IgD-negative memory B cell (primary cell): Measurements from ENCODE around the gene C12orf42. TPM values are rescaled to one million over a fixed set of nuclear protein-coding genes. Genes with fewer than 3 reads are reported as not detected.

Experiments used
- H3K27ac Mint-ChIP-seq, 3 donors: one replicate each; pipeline ENCODE4 v1.8.0; 2020 to 2022; ENCODE audit warnings: mild to moderate bottlenecking in 3 of 3, mixed read lengths in 3 of 3, moderate library complexity in 1 of 3
- H3K27me3 Mint-ChIP-seq: one replicate; pipeline ENCODE4 v1.8.0; 2021; ENCODE audit warnings: mixed read lengths
- H3K36me3 Mint-ChIP-seq: one replicate; pipeline ENCODE4 v1.8.0; 2020; ENCODE audit warnings: mild to moderate bottlenecking, mixed read lengths
- H3K4me1 Mint-ChIP-seq, 3 donors: one replicate each; pipeline ENCODE4 v1.8.0; 2020 to 2022; ENCODE audit warnings: mixed read lengths in 3 of 3, mild to moderate bottlenecking in 1 of 3
- H3K4me3 Mint-ChIP-seq, 4 donors: one replicate each; pipeline ENCODE4 v1.8.0; 2020 to 2022; ENCODE audit warnings: mild to moderate bottlenecking in 4 of 4, mixed read lengths in 4 of 4, moderate library complexity in 3 of 4
- H3K9me3 Mint-ChIP-seq, 3 donors: one replicate each; pipeline ENCODE4 v1.8.0; 2020 to 2021; ENCODE audit warnings: mixed read lengths in 3 of 3, mild to moderate bottlenecking in 1 of 3
- polyA plus RNA-seq: library from polyadenylated mRNA; unstranded; fragments of 300-500 nt; fragmentation: Illumina TruSeq; gene quantifications from one replicate; pipeline ENCODE4 v1.2.3, GENCODE V29; 2021

The C12orf42 gene
- polyA plus RNA-seq, 1 donor from 2014 or later, result 25.4 TPM

DNA sequence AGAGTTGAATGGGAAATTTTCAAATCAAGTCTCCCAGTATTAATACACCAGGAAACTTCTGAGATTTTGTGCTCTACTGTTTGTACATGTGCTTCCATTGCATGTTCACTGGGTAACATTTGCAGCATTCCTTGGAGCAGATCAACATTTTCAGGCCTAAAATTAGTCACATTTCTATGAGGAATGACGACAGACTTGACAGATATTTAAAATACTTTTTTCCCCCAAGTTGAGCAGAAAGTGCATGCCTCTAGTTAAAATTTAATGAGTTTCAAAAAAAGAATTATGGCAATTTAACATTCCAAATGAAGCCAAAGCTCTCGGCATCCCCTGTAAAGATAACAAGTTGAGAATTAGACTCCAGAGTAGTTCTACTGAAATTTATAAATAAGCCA lies 72.3 kb downstream of the C12orf42 start:
- H3K36me3 Mint-ChIP-seq, result peaks cover 22% of the 10 kb centered on the region
- no peak overlapping the region for H3K4me3 Mint-ChIP-seq
- H3K27me3 Mint-ChIP-seq, result no peaks in the 10 kb centered on the region
- peaks cover 1 to 17% (median 16%) of the 10 kb centered on the region in 3 donors for H3K9me3 Mint-ChIP-seq
- peaks cover 13 to 28% (median 18%) of the 10 kb centered on the region in 3 donors for H3K4me1 Mint-ChIP-seq
- no peak overlapping the region for H3K27ac Mint-ChIP-seq

- H3K4me1 Mint-ChIP-seq, result peaks cover 13 to 22% (median 18%) of the 10 kb centered on the region in 3 donors
- H3K27ac Mint-ChIP-seq, result no peak overlapping the region
- no peak overlapping the region for H3K4me3 Mint-ChIP-seq
- H3K9me3 Mint-ChIP-seq, result peaks cover 1 to 15% (median 13%) of the 10 kb centered on the region in 3 donors
- no peaks in the 10 kb centered on the region for H3K27me3 Mint-ChIP-seq
- H3K36me3 Mint-ChIP-seq, result peaks cover 22% of the 10 kb centered on the region
Observed at GRCh38 chr12:103422746-103423515, 72.8 kb downstream of the C12orf42 start.

DNA sequence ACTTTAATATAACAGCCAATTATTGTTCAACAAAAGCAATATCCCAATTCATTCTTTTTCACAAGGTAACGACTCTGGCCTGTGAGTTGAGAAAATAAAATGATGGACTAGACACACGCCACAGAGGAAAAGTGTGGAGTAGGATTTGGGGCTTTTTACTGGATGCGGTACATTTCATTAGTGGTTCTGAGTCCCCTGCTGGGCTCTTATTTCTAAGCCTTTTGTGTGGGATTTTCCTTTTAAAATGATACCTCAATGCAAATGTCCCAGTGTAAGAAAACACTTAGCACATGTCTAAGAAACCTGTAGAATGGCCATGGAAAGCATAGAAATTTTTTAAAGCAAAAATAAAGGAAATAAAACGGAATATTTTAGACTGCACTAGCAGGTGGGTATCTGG lies 73.4 kb downstream of the C12orf42 start:
- peaks cover 20% of the 10 kb centered on the region for H3K36me3 Mint-ChIP-seq
- peaks cover 0 to 9% (median 8%) of the 10 kb centered on the region in 3 donors for H3K9me3 Mint-ChIP-seq
- H3K27ac Mint-ChIP-seq, result no peak overlapping the region
- no peaks in the 10 kb centered on the region for H3K27me3 Mint-ChIP-seq
- H3K4me3 Mint-ChIP-seq, result no peak overlapping the region
- H3K4me1 Mint-ChIP-seq, result peaks cover 11 to 16% (median 16%) of the 10 kb centered on the region in 3 donors

GRCh38 chr12:103421402-103421801 lies 74.4 kb downstream of the C12orf42 start:
- peaks cover 0 to 9% (median 7%) of the 10 kb centered on the region in 3 donors for H3K9me3 Mint-ChIP-seq
- no peaks in the 10 kb centered on the region for H3K27me3 Mint-ChIP-seq
- H3K4me3 Mint-ChIP-seq, result no peak overlapping the region
- peaks cover 11 to 15% (median 13%) of the 10 kb centered on the region in 3 donors for H3K4me1 Mint-ChIP-seq
- H3K27ac Mint-ChIP-seq, result no peak overlapping the region
- peaks cover 19% of the 10 kb centered on the region for H3K36me3 Mint-ChIP-seq

GRCh38 chr12:103415681-103416080 lies 80.1 kb downstream of the C12orf42 start:
- H3K27me3 Mint-ChIP-seq, result no peaks in the 10 kb centered on the region
- H3K9me3 Mint-ChIP-seq, result peaks cover 1 to 13% (median 7%) of the 10 kb centered on the region in 3 donors

GRCh38 chr12:103401421-103401820 lies 94.3 kb downstream of the C12orf42 start:
- peaks cover 11% of the 10 kb centered on the region for H3K36me3 Mint-ChIP-seq

More at GRCh38 chr12:103415681-103416080, 80.1 kb downstream of the C12orf42 start:
- Mint-ChIP-seq H3K36me3 (peaks cover 10% of the 10 kb centered on the region), H3K27ac (no peak overlapping the region), H3K4me3 (no peak overlapping the region), H3K4me1 (peaks cover 6 to 7% (median 6%) of the 10 kb centered on the region in 3 donors)

GRCh38 chr12:103399986-103400385 lies 95.8 kb downstream of the C12orf42 start:
- Mint-ChIP-seq H3K9me3 (no peaks in the 10 kb centered on the region), H3K4me1 (peaks cover 11 to 19% (median 15%) of the 10 kb centered on the region in 3 donors), H3K4me3 (peak overlapping the region in 2 of 4 donors; percentile 3 to 17), H3K27ac (no peak overlapping the region), H3K27me3 (no peaks in the 10 kb centered on the region), H3K36me3 (peaks cover 13% of the 10 kb centered on the region)

More at GRCh38 chr12:103401421-103401820, 94.3 kb downstream of the C12orf42 start:
- Mint-ChIP-seq H3K27me3 (no peaks in the 10 kb centered on the region), H3K4me3 (no peak overlapping the region), H3K27ac (no peak overlapping the region), H3K4me1 (peaks cover 14 to 19% (median 15%) of the 10 kb centered on the region in 3 donors), H3K9me3 (no peaks in the 10 kb centered on the region)

- Mint-ChIP-seq H3K27me3 (no peaks in the 10 kb centered on the region), H3K27ac (no peak overlapping the region), H3K4me1 (peaks cover 19 to 37% (median 24%) of the 10 kb centered on the region in 3 donors), H3K4me3 (no peak overlapping the region), H3K9me3 (no peaks in the 10 kb centered on the region), H3K36me3 (peaks cover 9% of the 10 kb centered on the region)
Observed at GRCh38 chr12:103397536-103397935, 98.2 kb downstream of the C12orf42 start.

DNA sequence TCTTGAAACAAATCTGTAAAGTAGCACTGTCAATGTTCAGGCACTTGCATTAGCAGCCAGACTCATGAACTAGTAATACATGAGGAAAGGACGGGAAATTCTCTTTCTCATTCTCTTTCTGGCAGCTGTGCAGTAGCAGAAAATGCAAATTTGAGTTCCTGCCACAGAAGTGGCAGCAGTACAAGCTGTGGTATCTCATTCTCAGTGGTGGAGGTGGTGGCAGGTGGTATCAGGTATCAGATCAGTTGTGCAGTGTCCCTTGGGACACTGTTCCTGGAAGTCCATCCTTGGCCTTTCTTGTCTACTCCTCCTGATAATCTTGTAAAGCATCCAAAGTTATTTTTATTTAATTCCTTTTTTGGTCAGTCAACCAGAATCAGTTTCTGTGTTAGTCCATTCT lies 103.0 kb downstream of the C12orf42 start:
- H3K36me3 Mint-ChIP-seq, result peaks cover 5% of the 10 kb centered on the region
- H3K4me1 Mint-ChIP-seq, result peaks cover 14 to 22% (median 20%) of the 10 kb centered on the region in 3 donors
- no peaks in the 10 kb centered on the region for H3K9me3 Mint-ChIP-seq
- H3K27me3 Mint-ChIP-seq, result no peaks in the 10 kb centered on the region
- peak overlapping the region in 2 of 4 donors; percentile 13 to 72 for H3K4me3 Mint-ChIP-seq
- H3K27ac Mint-ChIP-seq, result no peak overlapping the region

GRCh38 chr12:103391103-103391502 lies 104.7 kb downstream of the C12orf42 start:
- Mint-ChIP-seq H3K27ac (no peak overlapping the region), H3K4me1 (peaks cover 14 to 22% (median 20%) of the 10 kb centered on the region in 3 donors), H3K36me3 (no peaks in the 10 kb centered on the region), H3K4me3 (no peak overlapping the region), H3K9me3 (no peaks in the 10 kb centered on the region), H3K27me3 (no peaks in the 10 kb centered on the region)

GRCh38 chr12:103387385-103387784 lies 108.4 kb downstream of the C12orf42 start:
- Mint-ChIP-seq H3K27ac (no peak overlapping the region), H3K4me3 (no peak overlapping the region), H3K36me3 (peaks cover 1% of the 10 kb centered on the region), H3K9me3 (peaks cover 0 to 2% (median 0%) of the 10 kb centered on the region in 3 donors), H3K27me3 (no peaks in the 10 kb centered on the region), H3K4me1 (peaks cover 5 to 8% (median 5%) of the 10 kb centered on the region in 3 donors)

DNA sequence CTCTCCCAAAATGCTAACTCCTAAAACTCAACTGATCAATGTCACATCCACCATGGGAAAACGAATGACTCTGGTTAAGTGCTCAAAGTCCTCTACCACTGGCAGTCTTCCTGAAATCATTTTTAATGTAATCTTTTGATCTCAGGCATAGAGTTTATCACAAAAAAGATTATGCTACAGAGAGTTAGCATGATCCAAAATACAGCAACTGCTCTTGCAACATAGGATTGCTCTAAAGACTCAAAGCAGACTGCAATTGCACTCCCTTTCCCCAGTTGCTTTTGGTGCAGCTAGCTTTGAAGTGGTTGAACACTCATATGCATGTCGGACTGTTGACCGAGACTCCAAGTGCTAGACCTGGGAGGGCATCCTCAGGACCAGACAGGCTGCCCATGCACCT lies 109.3 kb downstream of the C12orf42 start:
- H3K36me3 Mint-ChIP-seq, result peaks cover 1% of the 10 kb centered on the region
- no peaks in the 10 kb centered on the region for H3K27me3 Mint-ChIP-seq
- H3K4me3 Mint-ChIP-seq, result no peak overlapping the region
- no peak overlapping the region for H3K27ac Mint-ChIP-seq
- peaks cover 0 to 2% (median 0%) of the 10 kb centered on the region in 3 donors for H3K9me3 Mint-ChIP-seq
- peaks cover 0 to 4% (median 2%) of the 10 kb centered on the region in 3 donors for H3K4me1 Mint-ChIP-seq

DNA sequence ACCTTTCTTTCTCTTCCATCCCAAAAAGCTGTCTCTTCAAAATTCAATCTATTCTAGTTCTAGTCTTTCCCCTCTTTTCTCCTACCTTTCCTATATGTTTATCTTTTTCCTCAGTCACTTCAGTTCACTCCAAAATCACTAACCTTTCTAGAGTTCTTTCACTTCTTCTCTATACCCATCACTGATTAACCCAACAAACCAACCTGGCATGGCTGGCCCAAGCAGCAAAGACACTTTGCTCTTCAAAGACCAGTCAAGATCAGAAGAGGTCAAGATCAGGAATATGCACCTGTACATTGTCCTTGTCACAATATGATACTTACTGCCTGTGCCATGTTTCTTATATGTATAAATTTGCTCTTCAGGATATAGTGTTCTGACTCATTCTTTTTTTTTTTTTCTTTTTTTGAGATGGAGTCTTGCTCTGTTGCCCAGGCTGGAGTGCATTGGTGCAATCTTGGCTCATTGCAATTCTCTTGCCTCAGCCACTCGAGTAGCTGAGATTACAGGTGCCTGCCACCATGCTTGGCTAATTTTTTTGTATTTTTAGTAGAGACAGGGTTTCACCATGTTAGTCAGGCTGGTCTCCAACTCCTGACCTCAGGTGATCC lies 112.9 kb downstream of the C12orf42 start:
- peaks cover 7% of the 10 kb centered on the region for H3K36me3 Mint-ChIP-seq
- no peaks in the 10 kb centered on the region for H3K27me3 Mint-ChIP-seq
- H3K9me3 Mint-ChIP-seq, result peaks cover 0 to 2% (median 0%) of the 10 kb centered on the region in 3 donors
- H3K4me3 Mint-ChIP-seq, result no peak overlapping the region
- H3K4me1 Mint-ChIP-seq, result peaks cover 0 to 4% (median 2%) of the 10 kb centered on the region in 3 donors
- H3K27ac Mint-ChIP-seq, result no peak overlapping the region

DNA sequence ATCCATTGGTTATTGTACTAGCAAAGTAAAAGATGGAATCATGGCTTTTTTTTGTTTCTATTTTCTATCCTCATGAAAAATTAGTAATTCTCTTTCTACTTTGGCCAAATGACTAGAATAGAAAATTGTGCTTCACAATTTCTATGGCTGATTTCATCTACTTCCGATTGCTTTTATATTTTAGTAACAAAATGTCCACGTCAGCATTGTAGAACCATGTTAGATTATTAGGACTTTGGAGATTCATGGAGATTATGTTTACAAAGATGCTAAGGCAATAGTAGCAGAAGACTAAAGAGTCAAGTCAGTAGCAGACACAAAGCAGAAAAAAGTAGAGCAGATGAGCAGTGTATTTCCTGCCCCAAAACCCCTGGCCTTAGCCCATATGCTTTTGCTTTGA lies 113.6 kb downstream of the C12orf42 start:
- Mint-ChIP-seq H3K27ac (no peak overlapping the region), H3K4me1 (peaks cover 0 to 5% (median 2%) of the 10 kb centered on the region in 3 donors), H3K27me3 (no peaks in the 10 kb centered on the region), H3K9me3 (peaks cover 0 to 2% (median 0%) of the 10 kb centered on the region in 3 donors), H3K4me3 (no peak overlapping the region), H3K36me3 (peaks cover 9% of the 10 kb centered on the region)

- H3K9me3 Mint-ChIP-seq, result peaks cover 0 to 2% (median 0%) of the 10 kb centered on the region in 3 donors
- no peak overlapping the region for H3K27ac Mint-ChIP-seq
- no peaks in the 10 kb centered on the region for H3K27me3 Mint-ChIP-seq
- peaks cover 0 to 10% (median 2%) of the 10 kb centered on the region in 3 donors for H3K4me1 Mint-ChIP-seq
- no peak overlapping the region for H3K4me3 Mint-ChIP-seq
- peaks cover 9% of the 10 kb centered on the region for H3K36me3 Mint-ChIP-seq
Observed at GRCh38 chr12:103379670-103380069, 116.1 kb downstream of the C12orf42 start.
